Hepatocyte (in vitro differentiated cells): ENCODE measurements around the gene PRDM7.

Experiments
- CTCF ChIP-seq: fragments of 200-600 bp; sonication (generic); IDR thresholded peaks from 2 replicates; pipeline ENCODE4 v1.5.1; 2016; ENCODE audit warnings: antibody characterized with exemption, mild to moderate bottlenecking; ENCODE audit not compliant: poor library complexity
- EZH2 ChIP-seq: fragments of 200-600 bp; sonication (generic); IDR thresholded peaks from 2 replicates; pipeline ENCODE4 v1.6.1; 2016; ENCODE audit warnings: antibody characterized with exemption, mild to moderate bottlenecking, borderline replicate concordance

DNA sequence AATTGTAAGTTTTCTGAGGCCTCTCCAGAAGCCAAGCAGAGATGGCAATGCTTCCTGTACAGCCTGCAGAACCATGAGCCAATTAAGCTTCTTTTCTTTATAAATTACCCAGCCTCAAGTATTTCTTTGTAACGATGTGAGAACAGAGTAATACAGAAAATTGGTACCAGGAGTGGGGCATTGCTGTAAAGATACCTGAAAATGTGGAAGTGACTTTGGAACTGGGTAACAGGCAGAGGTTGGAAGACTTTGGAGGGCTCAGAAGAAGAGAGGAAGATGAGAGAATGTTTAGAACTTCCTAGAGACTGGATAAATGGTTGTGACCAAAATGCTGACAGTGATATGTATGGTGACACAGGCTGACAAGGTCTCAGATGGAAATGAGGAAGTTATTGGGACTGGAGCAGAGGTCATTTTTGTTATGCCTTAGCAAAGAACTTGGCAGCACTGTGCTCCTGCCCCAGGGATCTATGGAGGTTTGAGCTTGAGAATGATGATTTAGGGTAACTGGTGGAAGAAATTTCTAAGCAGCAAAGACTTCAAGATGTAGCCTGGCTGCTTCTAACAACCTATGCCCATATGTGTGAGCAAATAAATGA, 23.1 kb downstream of the PRDM7 start:
- TF ChIP-seq EZH2 (no peak), CTCF (no peak)
